Subcutaneous abdominal adipose tissue (tissue), 5 donors: ENCODE results near the gene ZBTB16.

Source experiments
- H3K27ac ChIP-seq: one replicate; pipeline ENCODE4 v1.7.0; 2013; ENCODE audit warnings: low read depth, mild to moderate bottlenecking, inconsistent platforms, low read length, moderate library complexity
- H3K27me3 ChIP-seq, 5 donors: one replicate each; pipeline ENCODE4 v1.7.0; 2013; ENCODE audit warnings: low read length in 5 of 5, inconsistent platforms in 1 of 5; ENCODE audit not compliant: control insufficient read depth in 5 of 5, insufficient read depth in 4 of 5
- H3K36me3 ChIP-seq, 5 donors: one replicate each; pipeline ENCODE4 v1.7.0; 2013; ENCODE audit warnings: low read length in 5 of 5; ENCODE audit not compliant: control insufficient read depth in 5 of 5, insufficient read depth in 5 of 5
- H3K4me1 ChIP-seq, 5 donors: one replicate each; pipeline ENCODE4 v1.7.0; 2013; ENCODE audit warnings: low read length in 5 of 5, mild to moderate bottlenecking in 3 of 5, moderate library complexity in 1 of 5; ENCODE audit not compliant: control insufficient read depth in 5 of 5, insufficient read depth in 5 of 5
- H3K4me3 ChIP-seq, 5 donors: one replicate each; pipeline ENCODE4 v1.7.0; 2013; ENCODE audit warnings: low read length in 5 of 5, low read depth in 1 of 5
- H3K9ac ChIP-seq, 5 donors: one replicate each; pipeline ENCODE4 v1.7.0; 2013; ENCODE audit warnings: low read length in 5 of 5, mild to moderate bottlenecking in 4 of 5, moderate library complexity in 3 of 5
- H3K9me3 ChIP-seq, 5 donors: one replicate each; pipeline ENCODE4 v1.7.0; 2013; ENCODE audit warnings: low read length in 5 of 5; ENCODE audit not compliant: control insufficient read depth in 5 of 5
- donor health status: healthy.
- donor health status: healthy.
- donor health status: healthy.
- donor health status: healthy.
- donor health status: healthy.

The ZBTB16 gene

GRCh38 chr11:114059278-114059983 lies at the start of gene ZBTB16:
Gene ZBTB16, plus strand, starts transcription at chr11:114059711. Its CDS starts 3,590 bp downstream, at chr11:114063301.
- H3K27me3 ChIP-seq = no peaks in the 10 kb centered on the region
- peak within 1 kb of the TSS; percentile 86 for H3K27ac ChIP-seq
- H3K36me3 ChIP-seq = peaks cover 0 to 15% (median 14%) of the 10 kb centered on the region in 5 donors
- H3K9ac ChIP-seq = peak within 1 kb of the TSS; percentile 38 to 87 (median 81)
- H3K4me3 ChIP-seq = peak within 1 kb of the TSS; percentile 88 to 97 (median 95)
- H3K4me1 ChIP-seq = peaks cover 8 to 46% (median 44%) of the 10 kb centered on the region in 5 donors
- H3K9me3 ChIP-seq = no peaks in the 10 kb centered on the region

GRCh38 chr11:114010931-114011330 lies 48.6 kb upstream of the ZBTB16 start:
- Histone ChIP-seq H3K36me3 (no peaks in the 10 kb centered on the region), H3K9me3 (no peaks in the 10 kb centered on the region), H3K27ac (no peak overlapping the region)

GRCh38 chr11:114011443-114011842 lies 48.1 kb upstream of the ZBTB16 start:
- H3K9ac ChIP-seq = no peak overlapping the region
- no peaks in the 10 kb centered on the region for H3K36me3 ChIP-seq
- H3K27me3 ChIP-seq = peaks cover 0 to 10% (median 8%) of the 10 kb centered on the region in 5 donors
- no peak overlapping the region for H3K4me3 ChIP-seq
- H3K27ac ChIP-seq = no peak overlapping the region
- no peaks in the 10 kb centered on the region for H3K4me1 ChIP-seq
- H3K9me3 ChIP-seq = no peaks in the 10 kb centered on the region

More at GRCh38 chr11:114010931-114011330, 48.6 kb upstream of the ZBTB16 start:
- H3K27me3 ChIP-seq = peaks cover 0 to 10% (median 8%) of the 10 kb centered on the region in 5 donors
- H3K9ac ChIP-seq = no peak overlapping the region
- no peaks in the 10 kb centered on the region for H3K4me1 ChIP-seq
- H3K4me3 ChIP-seq = no peak overlapping the region

GRCh38 chr11:114015117-114015516 lies 44.4 kb upstream of the ZBTB16 start:
- Histone ChIP-seq H3K9ac (no peak overlapping the region), H3K36me3 (no peaks in the 10 kb centered on the region), H3K4me3 (no peak overlapping the region), H3K9me3 (peaks cover 0 to 4% (median 0%) of the 10 kb centered on the region in 5 donors), H3K27ac (no peak overlapping the region), H3K4me1 (no peaks in the 10 kb centered on the region), H3K27me3 (peaks cover 0 to 10% (median 8%) of the 10 kb centered on the region in 5 donors)

- Histone ChIP-seq H3K36me3 (no peaks in the 10 kb centered on the region), H3K9ac (no peak overlapping the region), H3K4me3 (no peak overlapping the region), H3K27ac (no peak overlapping the region), H3K9me3 (peaks cover 0 to 4% (median 0%) of the 10 kb centered on the region in 5 donors), H3K4me1 (no peaks in the 10 kb centered on the region), H3K27me3 (peaks cover 0 to 10% (median 6%) of the 10 kb centered on the region in 5 donors)
Measured at GRCh38 chr11:114016986-114017385, 42.5 kb upstream of the ZBTB16 start.

GRCh38 chr11:114017723-114018122 lies 41.8 kb upstream of the ZBTB16 start:
- Histone ChIP-seq H3K4me1 (no peaks in the 10 kb centered on the region), H3K36me3 (no peaks in the 10 kb centered on the region), H3K27ac (no peak overlapping the region), H3K9ac (no peak overlapping the region), H3K9me3 (peaks cover 0 to 4% (median 0%) of the 10 kb centered on the region in 5 donors), H3K27me3 (peaks cover 0 to 8% (median 2%) of the 10 kb centered on the region in 5 donors), H3K4me3 (no peak overlapping the region)

- Histone ChIP-seq H3K4me3 (no peak overlapping the region), H3K4me1 (no peaks in the 10 kb centered on the region), H3K36me3 (no peaks in the 10 kb centered on the region), H3K9ac (no peak overlapping the region), H3K9me3 (peaks cover 0 to 4% (median 0%) of the 10 kb centered on the region in 5 donors), H3K27ac (no peak overlapping the region), H3K27me3 (peaks cover 0 to 4% (median 2%) of the 10 kb centered on the region in 5 donors)
Measured at GRCh38 chr11:114019046-114019445, 40.5 kb upstream of the ZBTB16 start.

- Histone ChIP-seq H3K4me1 (no peaks in the 10 kb centered on the region), H3K9ac (no peak overlapping the region), H3K9me3 (peaks cover 0 to 4% (median 0%) of the 10 kb centered on the region in 5 donors), H3K27me3 (peaks cover 0 to 4% (median 2%) of the 10 kb centered on the region in 5 donors), H3K27ac (no peak overlapping the region), H3K36me3 (no peaks in the 10 kb centered on the region), H3K4me3 (no peak overlapping the region)
Measured at GRCh38 chr11:114019574-114019973, 39.9 kb upstream of the ZBTB16 start.

GRCh38 chr11:114025329-114025907 lies 34.1 kb upstream of the ZBTB16 start:
- Histone ChIP-seq H3K4me3 (no peak overlapping the region), H3K4me1 (no peaks in the 10 kb centered on the region), H3K27me3 (peaks cover 0 to 14% (median 6%) of the 10 kb centered on the region in 5 donors), H3K9ac (no peak overlapping the region), H3K36me3 (no peaks in the 10 kb centered on the region), H3K9me3 (no peaks in the 10 kb centered on the region), H3K27ac (no peak overlapping the region)

GRCh38 chr11:114026355-114026754 lies 33.2 kb upstream of the ZBTB16 start:
- Histone ChIP-seq H3K9ac (no peak overlapping the region), H3K36me3 (no peaks in the 10 kb centered on the region), H3K27me3 (peaks cover 0 to 14% (median 6%) of the 10 kb centered on the region in 5 donors), H3K4me3 (no peak overlapping the region), H3K9me3 (no peaks in the 10 kb centered on the region), H3K27ac (no peak overlapping the region), H3K4me1 (no peaks in the 10 kb centered on the region)
